GM21528 (cell line): ENCODE results near the gene SPSB1.

Source experiments
- ATAC-seq: cut with Tn5 transposase; IDR thresholded peaks from one replicate; pipeline ENCODE4 v1.9.1; 2021; ENCODE audit warnings: mild to moderate bottlenecking, moderate library complexity; ENCODE audit not compliant: unreplicated experiment, low FRiP score

SPSB1 gene

DNA sequence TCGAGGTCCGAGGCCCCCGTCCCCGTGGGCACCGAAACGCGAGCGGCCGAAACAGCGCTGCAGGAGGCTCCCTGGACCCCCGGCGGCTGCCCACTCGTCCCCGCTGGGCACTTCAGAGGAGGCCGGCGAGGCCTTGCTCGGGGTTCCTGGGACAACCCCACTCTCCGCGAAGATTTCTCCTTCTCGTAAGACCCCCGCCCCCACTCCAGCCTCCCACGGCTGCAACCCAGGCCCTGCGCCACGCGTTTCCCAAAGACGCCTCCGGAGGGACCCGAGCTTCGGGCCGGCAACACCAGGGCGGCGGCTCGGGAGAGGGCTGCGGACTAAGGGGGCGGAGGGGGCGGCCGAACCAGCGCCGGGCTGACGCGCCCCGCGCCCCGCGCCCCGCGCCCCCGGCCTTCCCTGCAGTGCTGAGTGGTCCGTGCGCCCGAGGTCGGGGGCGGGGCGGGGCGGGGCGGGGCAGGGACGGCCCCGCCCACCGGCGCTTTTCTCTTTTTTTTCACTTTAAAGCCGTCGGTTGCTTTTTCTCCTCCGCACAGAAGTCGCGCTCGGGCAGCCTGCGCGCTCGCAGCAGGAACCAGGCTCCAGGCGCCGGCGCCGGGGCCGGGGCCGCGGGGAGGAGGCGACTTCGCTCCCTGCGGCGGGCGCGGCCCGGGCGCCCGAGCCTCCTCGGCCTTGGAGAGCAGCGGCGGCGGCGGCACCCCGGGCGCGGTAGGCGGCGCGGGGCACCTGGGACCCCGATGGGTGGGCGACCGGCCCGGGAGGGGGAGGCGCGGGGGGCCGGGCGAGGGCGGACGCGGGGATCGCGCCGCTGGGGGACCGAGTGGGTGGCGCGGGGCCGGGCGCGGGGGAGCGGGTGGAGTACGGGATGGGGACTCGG, at the start of gene SPSB1:
Gene SPSB1 (plus strand): TSS at position 534 of the 880 bp plus-strand sequence. CDS start 62,998 bp downstream, outside the sequence.
- peak; percentile 50 for ATAC-seq

- ATAC-seq = no peak
Measured at GRCh38 chr1:9243066-9243739, 49.5 kb upstream of the SPSB1 start.

GRCh38 chr1:9244501-9245229, 48.0 kb upstream of the SPSB1 start:
- ATAC-seq = no peak

- no peak for ATAC-seq
Measured at GRCh38 chr1:9245230-9245619, 47.5 kb upstream of the SPSB1 start.

GRCh38 chr1:9245661-9246060, 47.0 kb upstream of the SPSB1 start:
- ATAC-seq = no peak

DNA sequence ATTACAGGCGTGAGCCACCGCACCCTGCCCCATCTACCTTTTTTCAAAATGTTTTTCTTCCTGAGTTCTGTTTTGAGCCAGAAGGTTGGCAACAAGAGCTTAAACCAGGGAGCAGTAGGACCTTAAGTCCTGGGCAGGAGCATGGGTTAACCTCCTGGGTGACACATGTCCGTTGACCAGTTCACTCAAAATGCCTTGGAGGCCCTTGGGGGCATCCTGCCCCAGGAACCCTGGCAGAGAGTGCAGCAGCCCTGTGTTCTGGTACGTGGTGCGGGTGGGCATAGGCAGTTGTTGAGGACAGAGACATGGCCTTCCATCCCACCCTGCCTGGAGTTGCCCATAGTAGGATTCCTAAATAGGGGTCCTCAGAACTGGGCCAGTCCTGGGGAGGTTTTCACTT, 46.5 kb upstream of the SPSB1 start:
- no peak for ATAC-seq

DNA sequence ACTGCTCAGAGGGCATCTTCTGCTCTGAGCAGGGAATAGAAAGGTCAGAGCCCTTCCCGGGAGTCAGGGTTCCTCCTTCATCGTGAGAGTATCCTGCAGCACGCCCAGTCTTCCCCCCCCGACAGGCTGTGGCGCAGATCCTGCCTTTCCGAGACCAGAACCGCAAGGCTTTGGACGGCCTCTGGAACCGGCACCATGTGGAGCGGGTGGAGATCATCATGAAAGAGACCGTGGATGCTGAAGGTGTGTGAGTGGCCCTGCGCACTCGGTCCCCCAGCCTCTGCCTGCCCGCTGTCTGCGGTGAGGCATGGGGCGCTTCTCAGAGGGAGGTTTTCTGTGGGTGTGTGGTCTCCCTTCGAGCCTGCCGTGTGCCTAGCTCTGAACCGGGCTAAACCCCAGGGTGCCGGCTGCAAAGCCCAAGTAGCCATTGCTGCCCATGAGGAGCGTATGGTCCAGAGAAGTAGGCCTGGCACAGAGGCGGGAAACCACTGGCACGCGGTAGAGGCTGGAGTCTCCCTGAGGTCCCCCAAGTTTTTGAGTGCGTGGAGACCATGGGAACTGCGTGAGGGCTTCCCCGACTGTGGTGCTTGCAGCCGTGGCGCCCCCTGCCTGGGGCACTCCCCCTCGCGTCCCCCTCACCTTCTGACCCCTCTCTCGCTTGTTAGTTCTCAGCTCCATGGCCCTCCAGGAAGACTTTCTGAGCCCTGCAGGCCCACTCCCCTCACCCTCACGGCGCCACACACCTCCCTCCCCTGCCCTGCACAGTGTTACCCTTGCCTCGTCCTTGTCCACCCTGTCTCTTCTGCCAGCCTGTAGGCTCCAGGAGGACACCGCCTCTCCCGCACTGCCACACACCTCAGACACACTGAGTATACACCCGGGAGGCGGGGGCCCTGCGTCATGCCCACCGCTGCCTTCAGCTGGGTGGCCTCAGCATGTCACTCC, 45.6 kb upstream of the SPSB1 start:
- ATAC-seq = no peak

GRCh38 chr1:9247894-9248293, 44.8 kb upstream of the SPSB1 start:
- ATAC-seq = no peak

GRCh38 chr1:9248341-9249262, 44.1 kb upstream of the SPSB1 start:
- no peak for ATAC-seq

DNA sequence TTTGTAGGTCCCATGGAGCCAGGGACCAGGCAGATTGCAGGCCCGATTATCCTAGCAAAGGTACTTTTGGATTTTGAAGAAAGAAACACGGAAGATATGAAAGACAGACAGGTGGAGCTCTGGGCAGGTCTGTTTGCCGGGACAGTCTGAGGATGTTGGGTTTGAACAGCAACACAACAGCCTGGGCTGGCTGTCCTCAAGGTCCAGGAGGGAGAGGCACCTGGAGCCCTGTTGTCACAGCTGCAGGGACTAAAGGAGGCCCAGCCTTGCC, 43.5 kb upstream of the SPSB1 start:
- ATAC-seq = no peak

- no peak for ATAC-seq
Measured at GRCh38 chr1:9249534-9250410, 42.9 kb upstream of the SPSB1 start.

GRCh38 chr1:9250411-9251381, 42.0 kb upstream of the SPSB1 start:
- no peak for ATAC-seq

DNA sequence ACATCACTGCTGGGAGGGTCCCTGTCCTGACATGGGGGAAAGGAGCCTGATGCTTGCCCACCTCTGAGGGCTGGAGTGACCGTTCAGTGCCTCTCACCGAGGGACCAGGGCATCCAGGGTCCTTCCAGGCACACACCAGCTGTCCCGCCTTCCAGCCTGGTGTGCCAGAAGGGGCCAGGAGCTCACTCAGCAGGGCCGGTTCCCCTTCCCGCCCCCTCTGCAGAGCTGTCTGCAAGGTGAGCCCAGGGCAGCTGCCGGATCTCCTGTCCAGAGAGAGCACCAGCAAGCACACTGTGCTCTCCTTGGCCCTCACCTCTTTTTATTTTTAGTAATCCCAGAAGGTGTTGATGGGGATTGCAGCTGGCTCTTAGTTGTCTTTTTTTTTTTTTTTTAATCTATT, 41.2 kb upstream of the SPSB1 start:
- no peak for ATAC-seq

DNA sequence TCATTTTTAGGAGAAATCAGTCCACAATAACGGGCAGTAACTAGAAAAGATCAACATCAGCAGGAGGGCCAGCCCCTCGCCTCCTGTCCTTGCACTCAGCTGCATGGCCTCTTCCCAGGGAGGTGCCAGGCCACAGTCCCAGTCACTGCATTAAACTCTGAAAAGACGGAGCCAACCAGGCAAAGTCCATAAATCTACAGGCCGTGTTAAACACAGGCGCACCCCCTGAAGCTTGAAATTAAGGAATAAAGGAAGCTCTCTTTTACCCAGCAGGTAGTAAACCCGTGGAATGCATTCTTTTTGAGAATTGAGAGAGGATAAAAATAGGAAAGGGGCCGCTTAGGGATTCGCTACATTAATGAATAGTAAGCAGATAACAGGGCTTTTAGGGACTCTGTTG, 39.7 kb upstream of the SPSB1 start:
- ATAC-seq = no peak

- ATAC-seq = no peak
Measured at GRCh38 chr1:9253453-9254105, 39.1 kb upstream of the SPSB1 start.

GRCh38 chr1:9256332-9256731, 36.4 kb upstream of the SPSB1 start:
- no peak for ATAC-seq

DNA sequence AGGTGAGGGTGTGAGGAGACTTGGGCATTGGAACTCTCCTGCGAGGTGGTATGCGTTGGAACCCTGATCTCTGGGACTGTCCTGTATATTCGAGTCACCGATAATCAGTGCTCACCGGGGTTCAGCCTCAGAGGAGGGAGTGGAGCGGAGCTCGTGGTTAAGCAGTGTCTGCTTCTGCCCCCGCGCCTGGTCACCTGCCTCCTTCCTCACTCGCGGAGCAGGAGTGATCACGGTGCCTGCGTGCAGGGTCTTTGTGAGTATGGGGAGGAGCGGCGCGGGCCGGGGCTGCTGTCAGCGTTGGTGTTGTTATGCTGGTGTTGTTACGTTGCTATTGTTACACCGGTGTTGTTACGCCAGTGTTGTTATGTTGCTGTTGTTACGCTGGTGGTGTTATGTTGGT, 34.8 kb upstream of the SPSB1 start:
- no peak for ATAC-seq
